ENCODE measurements around the gene ZNF462.
"Not testable (repeated sequence)": the region's sequence is repeated elsewhere in the genome, so short reads cannot be mapped to it uniquely, and the experiment has no call there.

Gene ZNF462

GRCh38 chr9:106964822-106965525 is 102.0 kb downstream of the ZNF462 start:
- no peak for DNase-seq

- no peak for DNase-seq
Observed at GRCh38 chr9:106966481-106966880, 103.5 kb downstream of the ZNF462 start.

DNA sequence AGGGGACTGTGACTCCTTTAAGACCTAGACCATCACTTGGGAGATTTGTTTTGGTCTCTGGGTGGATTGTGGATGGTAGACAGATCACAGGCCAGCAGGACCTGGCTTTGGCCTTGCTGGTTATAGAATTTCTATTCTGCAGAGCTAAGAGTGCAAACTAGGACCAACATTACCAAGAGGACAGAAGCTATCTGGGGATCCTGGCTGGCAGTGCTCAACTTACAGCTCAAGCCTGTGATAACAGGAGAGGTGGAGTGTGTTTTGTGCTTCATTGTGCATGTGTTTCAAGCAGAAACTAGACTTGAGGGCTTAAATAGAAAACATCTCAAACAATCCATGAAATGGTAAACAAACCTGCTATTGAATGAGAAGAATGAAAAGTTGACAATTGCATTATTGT is 106.7 kb downstream of the ZNF462 start:
- no peak for DNase-seq

DNA sequence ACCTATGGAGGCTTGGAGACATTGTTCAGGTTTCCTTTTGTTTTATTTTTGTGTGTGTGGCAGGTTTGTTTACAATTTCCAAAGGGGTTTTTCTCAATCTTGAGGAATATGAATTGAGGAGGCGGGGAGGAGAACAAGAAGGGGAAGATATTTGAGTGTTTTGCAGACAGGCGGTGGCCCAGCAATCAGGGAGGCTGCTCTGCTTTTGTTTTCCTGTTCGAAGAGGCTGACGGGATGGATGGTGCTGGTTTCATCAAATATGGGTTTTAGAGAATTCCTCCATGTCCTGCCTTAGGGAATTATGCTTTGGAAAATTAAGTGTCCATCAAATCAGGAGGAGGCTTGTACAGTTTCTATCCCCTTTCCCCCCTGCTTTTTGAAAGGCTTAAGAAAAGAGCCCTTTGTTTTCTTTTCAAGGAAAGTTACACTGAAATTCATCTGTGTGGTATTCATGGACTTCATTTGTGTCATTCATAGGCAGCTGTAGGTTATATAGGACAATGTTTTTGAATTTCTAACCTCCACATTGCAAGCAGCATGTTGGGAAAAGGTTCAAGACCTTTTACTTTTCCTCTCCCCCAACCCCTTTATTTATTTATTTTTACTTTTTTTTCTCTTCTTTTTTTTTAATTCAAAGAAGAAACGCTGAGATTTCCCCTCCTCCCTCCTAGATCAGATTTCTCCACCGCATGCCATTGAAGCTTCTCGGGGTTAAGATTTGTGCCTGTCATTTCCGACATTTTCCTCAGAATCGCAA is 107.4 kb downstream of the ZNF462 start:
- DNase-seq = no peak

DNA sequence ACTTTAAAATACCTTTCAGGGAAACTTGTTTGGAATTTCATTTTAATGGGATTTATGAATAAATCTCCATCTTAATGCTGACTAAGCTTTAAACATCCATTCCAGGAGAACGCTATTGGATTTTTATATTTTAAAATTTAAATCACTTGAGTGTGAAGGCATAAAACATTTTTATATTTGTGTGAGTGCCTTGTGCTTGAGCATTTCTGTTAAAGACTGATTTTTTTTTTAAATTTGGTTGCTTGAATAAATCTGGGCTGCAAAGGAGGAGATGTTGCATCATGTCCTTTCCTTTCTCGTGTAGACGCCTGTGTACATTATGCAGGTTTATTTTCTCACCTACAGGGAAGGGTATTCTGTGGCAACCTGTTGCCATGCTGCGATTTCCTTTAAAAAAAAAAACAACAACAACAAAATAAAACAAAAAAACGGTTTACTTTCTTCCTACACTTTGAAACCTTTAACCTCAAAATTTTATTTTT is 108.1 kb downstream of the ZNF462 start:
- no peak for DNase-seq

- DNase-seq = no peak
Observed at GRCh38 chr9:106972082-106972481, 109.1 kb downstream of the ZNF462 start.

- no peak for DNase-seq
Observed at GRCh38 chr9:106974341-106974740, 111.4 kb downstream of the ZNF462 start.

DNA sequence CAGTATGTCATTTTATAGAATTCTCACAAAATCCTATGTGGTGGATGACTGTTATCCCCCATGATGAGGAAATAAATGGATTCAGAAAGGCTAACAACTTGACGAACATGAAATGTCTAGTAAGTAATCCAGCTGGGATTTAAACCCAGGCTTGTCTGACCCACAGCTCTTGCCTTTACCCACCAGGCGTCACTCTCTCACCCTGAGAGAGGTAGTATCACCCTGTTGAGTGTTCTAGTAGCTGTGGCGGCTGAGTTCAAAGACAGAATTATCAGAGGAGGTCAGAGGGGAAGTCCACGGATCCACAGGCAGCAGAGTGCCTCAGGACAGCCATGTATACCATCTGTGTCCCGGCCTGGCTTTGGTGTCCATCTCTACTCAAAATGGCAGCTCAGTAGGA is 113.8 kb downstream of the ZNF462 start:
- DNase-seq = no peak

DNA sequence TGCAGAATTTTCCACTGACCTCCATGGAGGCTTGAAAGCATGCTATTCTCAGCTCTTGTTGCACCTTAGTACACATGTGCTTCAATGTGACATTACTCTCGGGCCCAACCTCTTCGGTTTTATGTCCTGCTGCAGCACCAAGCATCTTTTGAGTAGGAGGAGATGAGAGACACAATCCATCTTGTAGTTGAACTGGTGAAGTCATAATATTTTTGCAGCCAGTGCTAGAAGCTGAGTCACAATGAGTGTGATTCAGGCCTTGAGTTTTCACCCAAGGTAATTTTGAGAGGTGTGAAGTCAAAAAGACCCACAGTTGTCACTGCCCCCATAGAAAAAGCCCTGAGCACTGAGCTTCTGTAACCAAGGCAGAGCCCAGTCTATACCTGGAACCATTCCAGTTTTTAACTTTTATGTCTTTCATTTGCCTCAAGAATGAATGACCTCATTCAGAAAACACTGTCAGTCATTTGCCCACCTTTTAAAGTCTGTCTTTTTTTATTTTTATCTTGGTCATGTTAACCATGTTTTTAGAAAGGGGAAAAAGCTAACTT is 117.7 kb downstream of the ZNF462 start:
- DNase-seq = no peak

GRCh38 chr9:106981396-106982287 is 118.7 kb downstream of the ZNF462 start:
- DNase-seq = no peak

GRCh38 chr9:106982636-106983035 is 119.7 kb downstream of the ZNF462 start:
- no peak for DNase-seq

- no peak for DNase-seq
Observed at GRCh38 chr9:106983346-106983745, 120.4 kb downstream of the ZNF462 start.

GRCh38 chr9:106989904-106990303 is 126.9 kb downstream of the ZNF462 start:
- DNase-seq = not testable (repeated sequence)

DNA sequence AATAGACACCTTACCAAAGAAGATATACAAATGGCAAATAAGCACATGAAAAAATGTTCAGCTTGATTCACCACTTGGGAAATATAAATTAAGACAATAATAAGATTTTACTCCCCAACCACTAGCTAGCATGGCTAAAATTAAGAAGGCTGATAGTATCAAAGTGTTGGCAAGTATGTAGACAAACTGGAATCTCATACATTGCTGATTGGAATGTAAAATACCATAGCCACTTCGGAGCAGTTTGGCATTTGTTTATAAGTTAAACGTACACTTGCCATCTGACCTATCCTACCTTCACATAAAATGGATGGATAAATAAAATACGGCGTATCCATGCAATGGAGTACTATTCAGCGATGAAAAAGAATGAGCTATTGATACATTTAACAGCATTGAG is 129.2 kb downstream of the ZNF462 start:
- no peak for DNase-seq

GRCh38 chr9:106993603-106994002 is 130.6 kb downstream of the ZNF462 start:
- no peak for DNase-seq

DNA sequence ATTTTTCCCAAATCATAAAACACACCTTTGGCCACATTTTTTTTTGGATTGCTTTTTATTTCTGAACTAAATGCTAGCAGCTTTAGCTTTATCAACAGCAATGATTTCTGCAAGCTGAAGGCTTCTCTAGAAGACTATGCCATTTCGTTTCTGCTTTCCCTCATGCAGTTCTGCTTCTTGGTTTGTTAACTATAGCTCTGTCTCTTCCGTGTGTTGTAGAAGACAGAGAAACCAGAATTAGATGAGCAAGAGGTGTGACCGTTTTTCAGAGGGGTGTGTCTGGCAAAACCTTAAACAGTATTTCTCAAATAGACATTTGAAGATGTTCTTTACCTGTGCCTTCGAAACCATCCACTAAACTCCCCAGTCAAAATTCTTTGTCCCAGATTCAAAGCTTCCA is 131.5 kb downstream of the ZNF462 start:
- no peak for DNase-seq

DNA sequence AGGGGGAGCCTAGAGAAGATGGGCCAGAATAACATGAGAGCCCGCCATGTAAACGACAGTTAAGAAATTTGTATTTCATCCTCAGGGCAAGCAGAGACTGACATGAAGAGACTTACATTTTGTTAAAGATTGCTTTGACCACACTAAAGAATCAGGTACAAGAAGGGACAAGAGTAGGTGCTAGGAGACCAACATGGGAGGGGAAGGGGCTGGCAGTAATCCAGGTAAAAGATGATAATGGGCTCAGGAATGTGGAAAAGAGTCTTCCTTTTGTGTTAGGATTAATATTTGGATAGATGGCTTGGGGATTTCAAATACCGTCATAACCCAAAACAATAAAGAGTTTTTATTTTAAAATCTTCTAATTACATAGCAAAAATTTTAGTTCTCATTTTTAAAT is 137.3 kb downstream of the ZNF462 start:
- DNase-seq = no peak

- DNase-seq = no peak
Observed at GRCh38 chr9:107005201-107005600, 142.2 kb downstream of the ZNF462 start.

DNA sequence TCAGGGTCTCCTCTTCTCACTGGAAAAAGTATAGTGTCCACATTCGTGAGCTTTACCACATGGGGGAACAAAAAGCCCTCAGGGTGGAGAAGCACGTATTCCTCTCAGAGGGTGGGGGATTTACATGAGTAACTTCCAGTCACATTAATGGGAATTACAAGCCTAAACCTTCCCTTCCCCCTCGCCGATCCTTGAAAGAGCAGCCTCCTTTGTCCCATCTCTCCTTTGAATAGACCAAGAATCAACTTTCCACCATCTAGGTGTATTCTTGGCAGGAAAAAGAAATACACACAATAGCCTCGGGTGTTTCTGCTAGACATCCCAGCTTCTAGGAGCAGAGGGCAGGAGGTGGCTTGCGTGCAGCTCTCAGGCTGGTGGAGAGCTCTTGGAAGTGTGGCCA is 144.4 kb downstream of the ZNF462 start:
- DNase-seq = no peak

- no peak for DNase-seq
Observed at GRCh38 chr9:107008011-107008410, 145.0 kb downstream of the ZNF462 start.

DNA sequence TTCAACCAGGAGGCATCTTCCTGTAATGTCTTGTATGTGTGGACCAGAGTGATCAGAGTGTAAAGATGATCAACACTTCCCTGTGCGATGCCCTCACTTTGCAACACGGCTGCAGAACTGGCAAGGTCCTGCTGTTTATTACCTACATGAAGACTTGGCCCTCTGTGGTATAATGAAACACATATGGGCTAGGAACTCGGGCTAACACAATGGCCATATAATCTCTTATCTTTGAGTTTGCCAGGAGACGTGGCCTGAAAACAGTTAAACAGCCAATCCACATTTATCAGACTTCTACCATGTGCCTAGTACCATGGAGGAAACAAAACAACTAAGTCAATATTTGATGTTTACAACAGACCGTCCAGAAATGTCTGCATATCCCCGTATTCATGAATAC is 145.5 kb downstream of the ZNF462 start:
- no peak for DNase-seq

DNA sequence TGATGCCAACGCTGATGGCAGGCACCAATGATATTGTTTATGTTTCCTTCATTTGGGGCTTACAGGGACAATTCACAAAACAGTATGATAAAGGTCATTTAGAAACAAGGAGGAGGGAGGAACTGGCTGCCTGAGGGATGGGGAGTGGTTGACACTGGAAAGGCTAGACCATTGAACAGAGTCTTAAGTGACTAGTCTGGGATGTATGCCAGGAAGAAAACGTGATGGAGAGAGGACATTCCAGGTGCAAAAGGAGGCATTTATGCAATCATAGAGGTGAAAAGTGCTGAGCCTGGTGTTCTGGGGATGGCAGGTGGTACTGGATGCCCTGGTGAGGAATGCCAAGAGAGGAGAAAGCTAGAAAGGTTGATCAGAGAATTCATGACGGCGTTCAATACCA is 153.4 kb downstream of the ZNF462 start:
- no peak for DNase-seq

Data from SHP77 treated with DMSO at 0.1 percent for 48 hours (cell line).